GM19397 (cell line): ENCODE data around the gene PRSS21.

Source experiments
- ATAC-seq: cut with Tn5 transposase; IDR thresholded peaks from one replicate; pipeline ENCODE4 v1.9.1; 2021; ENCODE audit warnings: mild to moderate bottlenecking, moderate library complexity; ENCODE audit not compliant: unreplicated experiment

The PRSS21 gene

DNA sequence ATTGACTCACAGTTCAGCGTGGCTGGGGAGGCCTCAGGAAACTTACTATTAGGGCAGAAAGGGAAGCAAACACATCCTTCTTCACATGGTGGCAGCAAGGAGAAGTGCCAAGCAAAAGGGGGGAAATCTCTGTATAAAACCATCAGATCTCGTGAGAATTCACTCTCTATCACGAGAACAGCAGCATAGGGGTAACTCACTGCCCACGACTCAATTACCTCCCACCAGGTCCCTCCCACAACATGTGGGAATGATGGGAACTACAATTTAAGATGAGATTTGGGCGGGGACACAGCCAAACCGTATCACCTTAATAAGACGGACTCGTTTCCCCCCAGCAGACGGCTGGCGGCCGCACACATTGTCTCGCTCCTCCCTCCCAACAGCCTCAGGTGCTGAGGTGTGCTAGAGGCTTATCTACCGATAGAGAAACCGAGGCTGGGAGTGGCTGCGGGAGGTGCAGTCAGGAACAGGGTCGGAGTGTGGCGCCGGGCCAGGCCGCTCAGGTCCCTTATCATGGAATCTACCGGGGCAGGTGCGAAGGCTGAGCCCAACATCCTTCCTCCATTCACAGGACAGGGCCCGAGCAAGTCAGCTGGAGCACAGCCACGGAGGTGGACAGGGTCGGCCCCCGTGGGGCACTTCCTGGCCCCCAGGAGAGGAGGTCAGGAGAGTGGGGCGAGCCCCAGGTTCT lies 8.2 kb downstream of the PRSS21 start:
- no peak for ATAC-seq

DNA sequence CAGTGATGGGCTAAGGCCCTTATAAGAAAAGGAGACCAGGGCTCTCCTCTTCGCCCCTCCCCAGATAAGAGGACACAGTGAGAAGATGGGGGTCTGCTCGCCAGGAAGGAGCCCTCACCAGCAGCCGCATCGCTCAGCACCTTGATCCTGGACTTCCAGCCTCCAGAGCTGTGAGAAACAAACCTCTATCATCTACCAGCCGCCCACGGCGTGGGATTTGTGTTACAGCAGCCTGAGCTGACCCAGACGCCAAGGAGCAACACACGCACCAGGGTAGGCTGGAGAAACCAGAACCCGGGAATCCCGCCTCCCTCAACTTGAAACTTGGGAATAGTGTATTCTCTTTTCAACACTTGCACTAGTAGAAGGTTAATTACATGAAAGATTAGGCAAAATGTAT lies 8.9 kb downstream of the PRSS21 start:
- no peak for ATAC-seq

DNA sequence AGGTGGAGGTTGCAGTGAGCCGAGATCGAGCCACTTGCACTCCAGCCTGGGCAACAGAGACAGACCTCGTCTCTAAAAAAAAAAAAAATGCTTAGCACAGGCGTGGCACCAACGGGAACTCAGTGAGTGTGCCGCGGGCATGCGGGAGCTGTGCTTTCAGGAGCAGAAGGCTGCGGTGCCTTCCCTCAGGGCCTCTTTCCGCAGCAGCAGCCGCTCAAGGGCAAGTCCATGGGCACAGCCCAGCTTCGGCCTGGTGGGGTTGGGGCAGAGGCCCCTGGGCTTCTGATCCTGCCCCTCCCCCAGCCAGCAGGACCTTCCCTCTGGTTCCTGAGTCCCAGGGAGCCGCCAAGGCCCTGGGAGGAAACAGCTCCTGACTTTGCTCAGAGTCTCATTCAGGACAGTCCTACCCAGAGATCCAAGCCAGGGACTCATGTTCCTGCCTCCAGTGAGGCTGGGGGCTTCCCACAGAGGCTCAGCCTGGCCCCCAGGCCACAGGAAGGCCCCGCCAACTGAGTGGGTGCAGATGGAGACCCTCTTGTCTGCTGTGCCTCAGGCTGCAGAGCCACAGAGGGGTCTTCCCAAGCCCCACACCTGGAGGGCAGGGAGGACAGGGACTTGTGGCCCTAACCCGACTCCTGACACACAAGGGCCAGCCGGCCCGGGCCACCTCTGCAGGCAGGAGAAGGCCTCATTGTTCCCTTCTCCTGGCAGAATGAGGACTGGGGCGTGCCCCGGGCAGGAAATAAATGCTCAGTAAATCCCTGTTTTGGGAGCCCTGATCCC lies 9.7 kb downstream of the PRSS21 start:
- no peak for ATAC-seq

DNA sequence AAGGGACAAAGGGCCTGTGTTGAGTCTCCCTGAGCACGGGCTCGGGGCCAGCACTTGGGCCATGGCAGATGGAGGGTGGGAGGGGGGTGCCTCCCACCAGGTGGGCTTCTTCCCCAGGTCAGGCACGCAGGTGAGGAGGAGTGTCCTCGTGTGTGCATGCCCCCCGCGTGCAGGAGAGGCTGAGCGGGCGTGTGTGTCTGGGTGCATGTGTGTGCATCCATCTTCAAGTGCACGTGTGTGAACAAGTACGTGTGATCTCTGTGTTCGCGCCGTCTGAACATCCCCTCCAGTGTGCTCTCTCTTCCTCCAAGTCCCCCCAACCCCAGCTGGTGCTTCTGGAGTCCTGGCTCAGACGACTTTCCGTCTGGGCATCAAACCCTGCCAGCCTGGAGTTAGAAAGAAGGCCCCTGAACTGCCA lies 10.3 kb downstream of the PRSS21 start:
- no peak for ATAC-seq

DNA sequence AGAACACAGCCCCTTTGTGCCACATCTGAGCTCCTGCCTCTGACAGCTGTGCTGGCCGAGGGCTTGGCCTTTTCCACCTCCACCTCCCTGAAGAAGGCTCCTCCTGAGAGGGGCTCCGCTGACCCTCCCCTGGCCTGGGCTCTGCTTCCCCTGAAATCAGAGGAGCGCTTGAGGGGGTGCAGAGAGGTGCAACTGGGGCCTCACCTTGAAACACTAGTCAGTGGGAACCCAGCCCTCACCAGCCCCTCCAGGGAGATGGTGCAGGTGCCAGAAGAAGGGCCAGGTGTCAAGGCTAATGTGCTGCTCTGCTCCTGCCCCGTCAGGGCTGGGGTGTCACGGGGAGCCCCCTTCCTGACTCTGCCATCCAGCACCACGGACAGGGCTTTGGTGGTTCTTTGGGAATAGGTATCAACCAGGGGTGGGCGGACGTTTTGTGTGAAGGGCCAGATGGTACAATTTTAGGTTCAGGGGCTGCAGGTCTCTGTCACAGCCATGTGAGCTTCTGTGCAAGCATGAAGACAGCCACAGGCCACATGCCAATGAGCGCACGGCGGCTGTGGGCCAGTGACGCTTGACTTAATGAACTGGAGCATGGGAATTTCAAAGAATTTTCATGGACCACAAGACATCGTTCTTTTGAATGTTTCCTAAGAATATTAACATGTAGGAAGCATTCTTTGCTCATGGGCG lies 10.9 kb downstream of the PRSS21 start:
- ATAC-seq = no peak

DNA sequence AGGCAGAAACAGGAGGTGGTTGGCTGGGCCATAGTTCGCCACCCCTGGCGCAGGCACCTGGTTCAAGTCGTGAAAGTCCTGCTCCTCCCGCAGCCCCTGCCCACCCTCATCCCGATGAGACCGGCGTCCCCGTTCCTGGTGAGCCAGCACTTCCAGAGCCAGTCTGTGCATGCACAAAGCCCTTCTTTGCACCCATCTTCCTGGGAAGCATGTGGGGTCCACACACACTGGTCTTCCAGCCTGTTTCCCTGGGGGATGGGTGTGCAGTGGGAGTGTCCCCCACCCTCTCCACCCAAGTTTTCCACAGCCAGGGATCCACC lies 11.4 kb downstream of the PRSS21 start:
- no peak for ATAC-seq

DNA sequence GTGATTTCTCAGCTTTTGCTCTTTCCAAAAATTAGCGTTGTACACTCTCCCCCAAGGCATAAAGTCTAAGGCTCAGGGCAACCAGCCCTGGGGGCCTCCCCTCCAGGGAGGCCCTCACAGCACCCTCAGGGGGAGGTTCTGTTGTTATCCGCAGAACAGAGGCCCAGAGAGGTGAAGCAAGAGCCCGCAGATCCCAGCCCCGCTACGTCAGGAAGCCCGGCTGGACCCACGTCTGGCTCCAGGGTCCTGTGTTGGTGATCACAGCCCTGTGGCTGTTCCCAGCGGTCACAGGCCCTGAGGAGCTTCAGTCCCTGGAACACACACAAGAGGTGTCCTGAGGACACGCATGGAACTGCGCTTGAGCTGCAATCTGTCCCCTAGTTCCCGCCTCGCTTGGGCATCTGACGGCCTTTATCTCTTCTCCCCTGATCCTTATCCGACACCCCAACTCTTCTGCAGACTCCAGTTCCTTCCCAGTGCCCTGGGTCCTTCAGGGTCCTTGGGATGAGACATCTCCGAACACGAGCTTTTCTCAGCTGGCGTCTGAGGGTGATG lies 11.9 kb downstream of the PRSS21 start:
- ATAC-seq = no peak

DNA sequence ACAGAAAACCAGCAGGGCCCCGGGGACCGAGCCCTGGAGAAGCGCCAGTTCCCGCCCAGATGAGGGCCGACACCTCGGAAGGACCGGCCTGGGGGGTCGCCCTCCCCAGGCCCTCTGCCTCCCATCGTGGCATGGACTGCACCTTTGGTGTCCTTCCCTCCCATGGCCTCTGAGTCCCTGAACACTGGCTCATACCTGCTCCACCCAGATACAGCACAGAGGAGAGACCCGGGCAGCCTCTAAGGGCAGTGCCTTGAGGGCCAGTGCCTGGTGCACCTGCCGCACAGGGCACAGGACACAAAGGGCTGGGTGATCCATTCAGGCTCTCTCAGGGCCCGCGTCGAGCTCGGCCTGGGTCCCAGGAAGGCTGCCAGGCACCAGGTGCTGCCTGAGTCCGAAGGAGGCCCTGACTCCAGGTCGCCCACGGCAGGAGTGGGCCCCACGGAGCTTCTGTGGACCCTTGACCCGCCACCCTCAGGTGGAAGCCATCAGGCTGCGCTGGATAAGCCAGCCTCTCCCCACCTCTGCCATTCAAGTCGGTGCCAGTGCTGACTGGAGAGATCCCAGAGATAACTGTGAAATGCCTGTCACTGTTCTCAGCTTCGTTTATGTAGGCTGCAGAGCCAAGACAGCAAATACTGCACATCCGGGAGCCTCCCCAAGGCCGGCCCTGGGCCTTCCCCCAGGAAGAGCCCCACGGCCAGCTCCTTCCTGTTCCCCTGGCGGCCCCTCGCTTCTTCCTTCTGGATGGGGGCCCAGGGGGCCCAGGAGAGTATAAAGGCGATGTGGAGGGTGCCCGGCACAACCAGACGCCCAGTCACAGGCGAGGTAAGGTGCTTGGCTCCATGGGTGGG lies 12.7 kb downstream of the PRSS21 start, which contains the start of gene ZG16B:
Gene ZG16B, plus strand, starts transcription at position 803 of the 854 bp plus-strand sequence. CDS start 139 bp downstream, outside the sequence.
- no peak for ATAC-seq

DNA sequence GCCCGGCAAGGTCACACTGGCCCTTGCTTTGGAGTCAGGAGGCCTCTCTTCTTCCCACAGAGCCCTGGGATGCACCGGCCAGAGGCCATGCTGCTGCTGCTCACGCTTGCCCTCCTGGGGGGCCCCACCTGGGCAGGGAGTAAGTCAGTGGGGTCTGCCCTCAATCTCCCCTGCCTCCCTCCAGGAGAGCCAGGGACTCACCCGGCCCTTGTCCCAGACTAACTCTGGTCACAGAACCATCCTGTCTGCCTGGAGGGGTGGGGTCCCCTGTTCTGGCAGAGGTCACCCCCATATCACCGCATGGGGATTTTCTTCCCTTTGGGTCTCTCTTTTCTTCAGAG lies 13.3 kb downstream of the PRSS21 start:
- no peak for ATAC-seq

DNA sequence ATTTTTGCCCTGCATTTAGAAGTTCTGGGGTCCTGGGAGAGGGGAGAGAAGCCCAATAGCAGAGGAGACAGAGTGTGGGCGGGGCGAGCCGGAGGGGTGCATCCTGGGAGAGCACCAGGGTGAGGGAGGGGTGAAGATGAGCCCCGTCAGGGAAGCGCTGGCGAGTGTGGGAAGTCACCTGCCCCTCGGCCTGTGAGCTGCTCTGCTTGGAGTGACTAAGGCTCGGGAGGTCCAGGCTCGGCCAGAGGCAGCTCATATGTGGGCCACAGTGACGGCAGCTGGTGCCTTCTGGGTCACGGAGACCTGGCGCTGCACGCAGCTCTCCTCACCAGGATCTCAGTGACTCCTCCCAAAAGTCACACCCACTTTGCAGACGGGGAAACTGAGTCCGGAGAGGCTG lies 14.2 kb downstream of the PRSS21 start:
- ATAC-seq = no peak

DNA sequence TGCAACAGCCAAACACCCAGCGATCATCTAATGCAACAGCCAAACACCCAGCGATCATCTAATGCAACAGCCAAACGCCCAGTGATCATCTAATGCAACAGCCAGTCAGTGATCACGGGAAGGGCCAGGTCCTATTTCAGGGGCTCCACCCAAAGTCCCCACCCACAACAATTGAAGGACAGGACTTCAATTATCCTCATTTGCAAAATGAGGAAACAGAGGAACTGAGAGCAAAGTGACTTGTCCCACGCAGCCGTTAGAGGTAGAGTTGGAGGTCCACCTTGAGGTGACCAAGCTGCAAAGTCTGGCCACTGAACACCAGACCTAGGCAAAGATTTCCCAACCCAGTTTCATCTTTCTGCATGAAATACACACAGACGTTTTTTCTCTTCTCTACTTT lies 16.7 kb downstream of the PRSS21 start:
- ATAC-seq = no peak

DNA sequence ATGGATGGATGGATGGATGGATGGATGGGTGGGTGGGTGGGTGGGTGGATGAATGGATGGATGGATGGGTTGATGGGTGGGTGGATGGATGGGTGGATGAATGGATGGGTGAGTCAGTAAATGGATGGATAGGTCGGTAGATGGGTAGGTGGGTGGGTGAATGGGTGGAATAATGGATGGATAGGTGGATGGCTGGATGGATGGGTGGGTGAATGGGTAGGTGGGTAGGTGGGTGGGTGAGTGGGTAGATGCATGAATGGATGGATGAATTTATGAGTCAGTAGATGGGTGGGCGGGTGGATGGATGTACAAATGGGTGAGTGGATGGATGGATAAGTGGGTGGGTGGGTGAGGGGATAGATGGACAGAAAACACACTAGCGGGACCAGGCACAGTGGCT lies 17.9 kb downstream of the PRSS21 start:
- ATAC-seq = no peak

DNA sequence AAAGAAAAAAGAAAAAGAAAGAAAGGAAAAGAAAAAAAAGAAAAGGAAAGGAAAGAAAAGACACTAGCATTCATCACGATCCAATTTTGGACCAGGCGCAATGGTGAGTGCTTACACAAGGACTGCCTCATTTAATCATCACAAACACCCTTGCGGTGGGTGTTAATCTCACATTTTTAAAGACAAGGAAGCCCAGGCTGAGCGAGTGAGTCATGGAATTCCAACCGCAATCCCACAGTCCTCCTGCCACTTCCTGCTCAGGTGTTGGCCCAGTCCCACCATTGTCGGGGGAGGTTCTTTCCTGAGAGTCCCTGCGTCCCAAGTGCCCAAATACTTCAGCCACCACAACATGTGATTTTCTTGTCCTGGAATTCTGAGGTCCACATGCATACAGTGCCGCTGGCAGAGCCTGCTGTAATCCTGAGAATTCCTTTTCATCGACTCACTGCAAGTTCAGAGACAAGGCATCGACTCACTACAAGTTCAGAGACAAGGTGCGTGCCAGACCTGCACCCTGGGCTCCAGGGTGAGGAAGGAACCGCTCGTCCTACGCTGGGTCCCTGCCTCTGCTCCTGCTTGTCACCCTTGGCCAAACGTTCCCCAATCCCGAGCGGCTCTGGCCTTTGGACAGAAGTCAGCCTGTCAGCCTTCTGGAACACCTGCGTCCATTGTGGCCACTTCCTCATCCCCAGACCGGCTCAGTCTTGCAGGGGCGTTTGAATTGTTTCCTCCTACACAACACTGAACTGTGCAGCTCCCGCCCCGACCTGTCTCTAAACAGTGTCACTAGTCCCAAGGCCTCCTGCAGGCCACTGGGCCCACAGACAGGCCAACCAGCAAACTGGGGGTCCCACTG lies 18.8 kb downstream of the PRSS21 start:
- ATAC-seq = no peak

DNA sequence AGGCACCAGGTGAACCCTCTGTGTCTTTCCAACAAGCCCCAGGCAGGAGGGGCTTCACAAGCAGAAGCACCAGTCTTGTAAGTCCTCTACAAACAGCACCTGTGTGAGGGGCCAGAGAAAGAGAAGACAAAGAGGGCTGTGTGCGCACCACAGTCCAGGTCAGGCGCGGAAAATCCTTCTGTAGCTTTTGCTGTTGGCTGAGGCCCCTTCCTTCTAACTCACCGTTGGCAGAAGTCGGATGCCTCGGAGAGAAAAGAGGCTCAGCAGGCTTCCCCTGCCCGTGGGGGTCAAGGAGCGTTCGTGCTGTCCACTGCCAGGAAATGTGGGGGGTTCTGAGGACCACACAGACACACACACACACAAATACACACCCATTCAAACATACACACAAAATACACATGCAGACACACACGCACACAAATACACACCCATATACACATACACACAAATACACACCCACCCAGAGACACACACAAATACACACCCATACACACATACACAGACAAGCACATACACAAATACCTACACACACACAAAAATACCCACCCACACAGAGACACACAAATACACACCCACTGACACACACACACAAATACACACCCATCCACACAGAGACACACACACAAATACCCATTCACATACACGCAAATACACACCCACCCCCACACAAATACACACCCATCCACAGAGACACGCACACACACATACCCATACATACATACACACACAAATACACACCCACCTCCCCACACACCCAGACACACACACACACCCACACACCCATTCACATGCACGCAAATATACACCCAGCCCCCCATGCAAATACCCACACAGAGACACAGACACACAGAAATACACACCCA lies 19.8 kb downstream of the PRSS21 start:
- ATAC-seq = no peak

DNA sequence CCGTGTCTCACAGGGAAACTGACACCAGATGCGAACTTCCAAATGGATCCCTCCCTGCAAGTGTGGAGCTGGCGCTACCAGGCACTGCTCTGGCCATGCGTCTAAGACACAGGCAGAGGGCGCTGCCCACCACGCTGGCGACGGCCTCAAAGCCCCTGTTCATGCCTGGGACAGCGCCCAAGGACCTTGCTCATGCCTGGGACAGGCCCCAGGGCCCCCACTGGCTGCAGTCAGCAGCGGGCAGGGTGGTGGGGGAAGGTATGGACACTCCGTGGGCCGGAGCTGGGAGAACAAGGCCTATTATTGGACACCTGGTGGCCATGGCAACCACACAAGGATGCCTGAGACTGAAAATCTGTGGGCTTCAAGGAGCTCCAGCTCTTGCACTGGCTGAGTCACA lies 21.9 kb downstream of the PRSS21 start:
- ATAC-seq = no peak

DNA sequence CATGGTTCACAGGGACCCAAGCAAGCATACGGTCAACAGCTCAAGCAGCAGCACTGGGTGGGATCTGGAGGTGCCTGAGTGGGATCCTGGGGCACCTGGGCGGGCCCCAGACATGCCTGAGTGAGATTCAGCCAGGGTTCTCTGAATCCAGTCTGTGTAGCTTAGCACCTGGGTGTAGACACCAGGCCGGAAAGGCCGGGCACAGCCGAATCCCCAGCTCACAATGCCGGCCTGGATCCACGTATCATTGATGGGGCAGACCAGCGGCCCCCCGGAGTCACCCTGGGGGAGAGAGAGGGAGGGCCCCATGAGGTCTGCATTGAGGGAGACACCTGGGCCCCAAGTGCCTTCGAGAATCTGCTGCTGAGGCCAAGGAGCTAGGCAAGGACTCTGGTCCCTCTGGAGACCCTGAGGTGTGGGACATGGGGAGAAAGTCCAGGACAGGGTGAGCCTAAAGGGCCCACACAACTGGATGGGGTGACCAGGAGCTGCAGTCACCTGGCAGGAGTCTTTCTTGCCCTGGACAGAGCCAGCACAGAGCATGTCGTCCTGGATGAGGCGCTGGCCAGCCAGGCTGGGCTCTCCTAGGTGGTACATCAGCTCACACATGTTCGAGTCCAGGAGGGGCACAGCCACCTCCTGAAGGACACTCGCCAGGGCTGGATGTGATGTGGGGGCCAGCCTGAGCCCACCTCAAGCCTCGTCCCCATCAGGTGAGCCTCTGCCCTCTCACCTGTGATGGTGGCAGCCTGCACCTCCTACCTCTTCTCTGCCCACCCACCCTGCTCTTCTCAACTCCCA lies 22.8 kb downstream of the PRSS21 start:
- ATAC-seq = no peak

DNA sequence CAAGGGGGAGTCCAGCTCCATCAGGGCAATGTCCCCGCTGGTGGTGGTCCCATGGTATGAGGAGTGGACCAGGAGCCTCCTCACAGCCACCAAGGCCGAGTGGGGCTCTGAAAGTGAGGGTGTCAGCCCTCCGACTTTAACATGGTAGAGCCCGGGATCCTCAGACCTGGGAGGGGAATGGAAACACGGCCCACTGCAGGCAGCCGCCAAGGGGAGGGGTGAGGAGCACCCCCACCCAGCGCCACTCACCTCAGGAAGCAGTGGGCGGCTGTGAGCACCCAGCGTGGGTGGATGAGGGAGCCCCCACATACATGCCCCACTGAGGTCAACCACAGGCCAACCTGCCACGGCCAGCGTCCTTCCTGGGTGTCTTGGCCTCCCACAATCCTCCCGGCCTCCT lies 23.9 kb downstream of the PRSS21 start:
- ATAC-seq = no peak
